ENCODE data around the gene NRG3.

NRG3 gene

DNA sequence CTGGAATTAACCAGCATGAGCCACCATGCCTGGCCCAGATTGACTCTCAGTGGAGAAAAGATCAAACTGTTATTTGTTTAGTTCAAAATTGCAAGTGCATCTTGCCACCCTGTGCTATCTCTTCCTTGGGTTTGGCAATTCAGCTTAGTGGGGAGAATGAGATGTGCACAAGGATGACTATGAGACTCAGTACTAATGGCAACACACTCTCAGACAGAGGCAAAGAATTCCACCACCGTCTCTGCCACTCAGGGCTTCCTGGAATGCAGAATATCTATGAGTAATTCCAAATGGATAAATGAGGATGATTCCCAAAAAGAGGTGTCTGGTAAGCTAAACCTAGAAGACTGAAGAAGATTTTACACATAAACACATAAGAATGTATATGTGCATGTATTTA, 525.8 kb downstream of the NRG3 start:
- DNase-seq: no peak

DNA sequence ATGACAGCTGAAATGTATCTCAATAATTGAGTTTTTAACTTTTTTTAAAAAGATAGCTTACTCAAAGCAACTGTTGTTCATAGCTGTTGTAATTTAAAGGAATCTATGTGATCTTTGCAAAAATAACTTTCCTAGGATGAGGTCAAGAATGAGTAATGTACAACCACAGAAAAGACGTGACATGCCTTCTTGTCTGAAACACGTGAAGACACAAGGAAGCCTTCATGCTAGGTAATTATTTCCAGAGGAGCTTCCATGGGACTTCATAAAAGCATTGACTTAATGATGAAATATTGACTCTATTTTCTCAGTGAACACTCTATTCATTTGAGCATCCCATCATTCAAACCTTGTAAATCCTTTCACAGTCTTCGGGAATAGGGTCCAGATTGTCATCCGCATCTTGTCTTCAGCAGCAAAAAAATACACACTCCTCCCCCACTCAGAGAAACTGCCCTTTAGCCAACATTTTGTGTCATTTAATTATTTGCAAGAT, 528.0 kb downstream of the NRG3 start:
- DNase-seq: no peak

DNA sequence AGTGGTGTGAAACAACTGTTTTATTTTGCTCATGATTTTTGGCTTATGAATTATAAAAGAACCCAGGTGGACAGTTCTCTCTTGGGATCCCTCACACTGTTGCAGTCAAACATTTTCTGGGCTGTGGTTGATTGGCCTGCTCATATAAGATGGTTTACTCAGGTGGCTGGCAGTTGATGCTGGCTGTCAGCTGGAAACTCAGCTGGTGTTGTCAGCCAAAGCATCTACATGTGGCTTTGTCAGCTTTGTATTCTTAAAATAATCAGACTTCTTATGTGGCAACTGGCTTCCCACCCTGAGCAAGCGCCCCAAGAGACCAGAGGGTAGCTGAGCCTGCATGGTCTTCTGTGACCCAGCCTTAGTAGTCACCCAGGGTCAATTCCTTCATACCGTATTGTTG, 534.7 kb downstream of the NRG3 start:
- no peak for DNase-seq

DNA sequence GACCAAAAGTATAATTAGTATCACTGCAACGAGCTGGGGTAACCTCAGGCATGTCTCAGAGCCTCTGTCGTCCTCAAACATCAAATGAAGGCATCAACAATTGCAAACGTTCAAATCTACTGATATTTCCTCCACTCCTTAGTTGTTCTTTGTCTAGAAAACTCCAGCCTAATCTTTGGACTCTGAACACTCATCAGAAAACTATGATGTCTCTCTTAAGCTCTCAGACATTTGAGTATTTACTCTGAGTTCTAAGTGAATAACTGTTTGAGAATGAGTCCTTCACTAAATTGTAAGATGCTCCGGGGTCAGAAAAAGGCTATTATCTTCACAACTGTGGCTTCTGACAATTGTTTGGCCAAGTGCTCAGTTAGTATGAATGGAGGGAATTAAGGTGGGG, 536.4 kb downstream of the NRG3 start:
- no peak for DNase-seq

DNA sequence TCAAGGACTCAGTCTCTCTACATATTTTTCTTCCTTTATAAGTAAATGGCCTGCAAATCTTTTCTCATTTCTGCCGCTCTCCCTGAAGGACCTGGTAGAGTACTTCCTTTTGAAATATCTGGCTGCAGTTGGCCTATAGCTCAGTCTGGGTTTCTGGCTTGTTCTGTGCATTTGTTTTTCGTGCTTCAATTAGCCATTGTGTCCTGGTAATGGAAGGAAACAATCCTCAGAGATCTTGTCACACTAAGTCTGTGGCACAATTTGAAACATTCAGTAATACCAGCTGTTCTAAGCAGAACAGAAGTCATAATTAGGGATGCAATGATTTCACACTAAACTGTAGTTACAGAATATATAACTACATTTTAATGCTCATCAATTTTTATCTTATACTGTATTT, 545.0 kb downstream of the NRG3 start:
- DNase-seq: no peak

DNA sequence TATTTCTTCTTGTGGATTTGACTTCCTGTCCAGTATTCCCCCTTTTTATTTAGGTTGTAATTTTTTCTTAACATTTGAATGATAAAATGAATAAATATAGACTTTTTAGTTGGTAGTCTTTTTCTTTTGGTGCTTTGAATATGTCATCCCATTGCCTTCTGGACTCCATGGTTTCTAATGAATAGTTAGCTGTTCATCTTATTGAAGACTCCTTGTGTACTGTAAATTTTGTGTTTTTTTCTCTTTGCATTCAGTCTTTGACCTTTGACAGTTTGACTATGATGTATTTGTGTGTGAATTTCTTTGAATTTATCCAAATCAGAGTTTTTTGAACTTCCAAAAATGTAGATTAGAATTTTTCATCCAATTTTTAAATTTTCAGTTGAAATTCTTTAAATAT, 554.3 kb downstream of the NRG3 start:
- DNase-seq: no peak

DNA sequence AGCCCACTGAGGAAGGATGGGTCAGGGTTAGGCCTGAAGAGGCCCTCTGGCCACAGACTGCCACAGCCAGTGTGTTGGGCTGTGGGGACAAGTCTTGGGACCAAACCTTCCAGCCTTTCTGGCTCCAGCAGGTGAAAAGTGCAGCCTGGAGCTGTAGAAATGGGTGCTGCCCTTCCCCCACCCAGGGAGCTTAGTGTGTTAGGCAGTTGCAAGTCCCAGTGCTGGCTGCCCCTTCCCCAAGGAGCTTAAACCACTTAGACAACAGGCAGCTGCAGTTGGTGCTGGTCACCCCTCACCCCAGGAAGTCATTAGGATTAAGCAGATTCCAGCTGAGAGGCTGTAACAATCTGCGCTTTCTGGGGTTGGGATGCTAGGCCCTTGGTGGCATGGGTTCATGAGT, 563.3 kb downstream of the NRG3 start:
- DNase-seq: no peak

DNA sequence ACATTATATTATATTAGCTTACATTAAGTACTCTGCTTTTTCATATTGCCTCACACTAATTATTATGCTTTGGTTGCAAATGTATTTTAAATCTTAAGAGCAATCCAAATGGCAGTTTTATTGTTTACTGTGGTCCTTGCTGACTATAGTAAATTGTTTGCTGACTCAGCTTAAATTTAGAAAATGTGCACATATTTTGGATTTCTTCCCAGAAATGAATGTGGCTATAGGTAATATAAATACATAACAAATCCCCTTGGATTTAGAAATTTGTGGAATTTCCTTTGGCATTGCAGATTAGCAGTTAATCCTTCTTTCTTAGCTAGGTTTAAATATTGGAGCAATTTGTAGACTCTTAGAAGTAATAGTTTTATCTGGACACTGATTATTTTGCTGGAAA, 565.8 kb downstream of the NRG3 start:
- DNase-seq: no peak

DNA sequence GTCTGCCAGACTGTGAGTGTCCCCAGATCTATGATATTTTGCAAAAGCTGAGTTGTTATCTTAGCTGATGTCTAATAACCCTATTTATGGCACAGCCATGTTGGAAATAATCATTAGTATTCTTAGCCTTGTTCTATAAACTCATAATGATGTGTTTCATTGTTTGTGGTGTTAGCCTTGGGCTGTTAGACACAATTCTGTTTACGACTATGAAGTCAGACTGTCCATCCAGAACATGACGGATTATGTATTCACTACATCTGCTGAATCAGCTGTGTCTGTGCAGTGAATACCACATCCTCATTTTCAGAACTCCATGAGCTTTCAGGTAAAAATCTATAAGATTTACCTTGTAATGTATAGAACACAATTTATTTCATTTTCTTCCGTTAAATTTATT, 577.1 kb downstream of the NRG3 start:
- DNase-seq: no peak

DNA sequence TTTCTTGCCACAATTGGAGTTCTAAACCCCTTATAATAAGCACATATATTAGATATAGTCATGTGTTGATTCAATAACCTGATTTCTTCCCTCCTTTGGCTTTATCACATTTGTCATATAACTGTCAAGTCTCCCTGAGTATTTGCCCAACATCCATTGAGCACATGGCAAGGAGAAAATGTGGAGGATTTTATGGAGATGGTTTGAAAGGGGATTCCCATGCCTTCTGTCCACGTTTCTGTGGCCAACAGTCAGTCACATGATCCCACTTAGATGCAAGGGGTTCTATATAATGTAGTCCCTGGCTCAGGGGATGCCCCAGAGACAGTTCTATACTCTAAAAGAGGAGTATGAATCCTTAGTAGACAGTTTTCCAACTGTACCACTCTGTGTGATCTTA, 577.7 kb downstream of the NRG3 start:
- DNase-seq: no peak

DNA sequence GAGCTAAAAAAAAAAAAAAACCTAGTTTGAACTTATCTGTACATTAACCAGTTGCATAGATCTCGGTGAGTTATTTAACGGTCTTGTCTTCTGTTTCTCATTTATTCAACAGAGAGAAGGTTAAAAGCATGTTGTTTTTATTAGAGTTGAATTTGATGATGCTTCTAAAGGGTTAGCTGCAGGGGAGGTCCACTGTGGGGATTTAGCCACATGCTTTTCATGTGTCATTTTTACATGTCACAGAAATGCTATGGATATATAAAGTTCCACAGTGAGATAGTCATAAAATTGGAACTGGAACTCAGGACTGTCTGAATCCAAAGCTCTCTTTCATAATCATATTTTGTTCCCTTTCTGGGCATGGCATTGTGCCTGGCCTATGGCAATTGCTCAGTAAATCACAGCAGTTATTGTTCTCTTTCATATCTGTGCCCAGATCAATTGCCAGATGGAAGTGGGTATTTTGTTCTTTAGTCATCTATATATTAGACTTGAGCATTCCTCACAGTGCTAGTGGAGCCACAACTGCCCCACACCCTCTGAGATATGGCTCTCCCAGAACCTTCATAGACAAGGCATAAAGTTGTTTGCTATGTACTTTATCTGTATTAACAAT, 578.8 kb downstream of the NRG3 start:
- no peak for DNase-seq

DNA sequence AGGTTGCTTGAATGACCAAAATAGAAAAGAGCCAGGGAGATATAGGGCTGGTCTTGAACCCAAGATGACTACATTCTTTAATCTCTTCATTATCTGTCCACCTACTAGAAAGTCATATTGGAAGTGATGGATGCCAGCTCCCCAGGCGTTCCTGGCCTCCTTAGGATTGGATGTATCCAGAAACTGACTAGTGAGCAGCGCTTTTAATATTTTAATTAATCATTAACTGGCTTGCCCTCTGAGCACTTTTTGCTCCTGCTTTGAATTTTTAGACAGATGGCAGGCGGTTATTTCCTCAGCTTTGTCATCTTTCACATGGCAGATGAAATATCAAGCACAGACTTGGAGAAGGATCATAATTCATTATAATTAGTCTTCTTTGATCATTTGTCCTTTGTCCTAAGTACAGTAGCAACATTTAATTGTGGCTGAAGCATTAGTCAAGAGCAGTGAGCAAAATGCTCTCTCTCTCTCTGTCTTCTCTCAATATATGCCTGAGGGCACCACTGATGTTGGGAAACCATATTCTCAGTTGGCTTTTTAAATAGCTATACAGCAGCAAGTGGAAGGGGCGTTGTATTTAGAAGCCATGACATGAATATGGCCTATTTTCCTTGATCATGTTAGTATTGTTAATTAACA, 588.0 kb downstream of the NRG3 start:
- DNase-seq: no peak

DNA sequence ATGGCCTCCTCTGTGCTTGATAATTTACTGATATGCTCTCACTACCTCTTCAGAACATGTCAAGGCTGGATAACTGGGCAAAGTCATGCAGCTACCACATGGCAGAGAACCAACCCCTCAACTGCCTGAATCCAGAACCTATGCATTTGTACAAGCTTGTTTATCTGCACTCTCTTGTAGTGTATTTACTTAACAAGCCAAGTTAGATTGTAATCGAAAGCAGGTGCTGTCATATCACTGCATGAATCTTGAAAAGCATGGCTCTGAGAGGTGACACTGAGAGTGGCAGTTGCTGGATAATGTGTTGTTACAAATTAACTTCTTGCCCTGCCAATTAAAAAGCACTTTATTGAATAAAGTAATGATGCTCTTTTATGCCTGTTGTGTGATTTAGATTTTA, 588.6 kb downstream of the NRG3 start:
- DNase-seq: no peak

DNA sequence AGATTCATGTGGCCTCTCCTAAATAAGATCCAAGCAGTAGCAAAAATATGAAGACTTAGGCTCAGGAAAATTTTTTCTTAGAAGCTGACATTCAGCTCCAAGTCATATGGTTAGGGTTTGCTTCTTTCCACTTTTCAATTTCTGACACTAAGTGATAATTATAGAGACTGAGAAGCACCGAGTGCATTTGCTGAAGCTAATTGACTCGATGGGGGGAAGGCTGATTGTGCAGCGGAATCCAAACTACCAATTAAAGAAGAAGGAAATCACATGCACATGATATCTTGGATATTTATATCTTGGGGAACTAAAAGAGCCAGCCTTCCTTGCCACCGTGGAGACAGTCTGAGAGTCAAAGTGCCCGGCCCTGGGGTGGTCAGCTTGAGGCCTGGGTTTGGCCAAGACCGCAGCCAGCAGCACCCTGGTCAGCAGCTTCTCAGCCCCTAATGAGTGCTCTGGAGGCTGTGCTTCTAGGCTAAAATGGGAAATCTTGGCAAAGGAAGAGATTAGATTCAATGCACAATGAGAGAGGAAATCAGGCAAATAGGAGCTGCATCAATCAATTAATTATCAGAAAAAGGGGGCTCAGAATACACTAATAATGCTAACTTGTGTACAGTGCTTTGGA, 589.3 kb downstream of the NRG3 start:
- no peak for DNase-seq

DNA sequence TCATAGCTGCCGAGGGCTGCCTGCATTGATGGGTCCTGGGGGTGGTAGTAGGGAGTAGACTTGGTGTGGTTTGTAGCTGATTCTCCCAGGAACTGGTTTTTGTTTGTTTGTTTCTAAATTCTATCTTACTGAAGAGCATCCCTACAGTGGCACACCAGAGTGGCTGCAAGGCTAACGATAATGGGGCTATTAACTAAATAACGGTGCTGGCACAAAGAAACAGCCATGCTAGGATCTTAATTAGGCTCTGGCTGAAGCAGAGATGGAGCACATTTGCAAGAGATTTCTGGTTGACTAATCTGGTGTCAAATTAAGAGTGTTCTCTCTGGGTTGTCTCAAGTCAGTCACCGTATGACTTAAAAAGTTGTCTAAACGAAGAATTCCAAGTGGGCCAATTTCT, 590.0 kb downstream of the NRG3 start:
- DNase-seq: no peak

DNA sequence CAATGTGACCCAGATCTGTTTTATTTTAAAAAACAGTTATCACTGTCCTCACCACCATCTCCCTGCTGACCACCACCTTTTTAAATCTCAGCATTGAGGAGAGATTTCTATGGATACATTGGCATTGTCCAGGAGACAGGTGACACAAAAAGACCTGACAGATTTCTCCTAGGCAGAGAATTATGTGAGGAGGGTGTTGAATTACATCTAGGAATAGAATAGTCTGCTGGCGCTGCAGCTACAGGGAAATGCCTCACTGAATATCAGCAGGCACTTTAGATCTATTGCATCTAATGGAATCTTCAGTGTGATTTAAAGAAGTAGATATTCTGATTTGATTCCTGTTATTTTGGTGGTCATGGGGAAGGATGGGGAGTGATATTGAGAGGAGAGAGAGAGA, 593.5 kb downstream of the NRG3 start:
- no peak for DNase-seq

DNA sequence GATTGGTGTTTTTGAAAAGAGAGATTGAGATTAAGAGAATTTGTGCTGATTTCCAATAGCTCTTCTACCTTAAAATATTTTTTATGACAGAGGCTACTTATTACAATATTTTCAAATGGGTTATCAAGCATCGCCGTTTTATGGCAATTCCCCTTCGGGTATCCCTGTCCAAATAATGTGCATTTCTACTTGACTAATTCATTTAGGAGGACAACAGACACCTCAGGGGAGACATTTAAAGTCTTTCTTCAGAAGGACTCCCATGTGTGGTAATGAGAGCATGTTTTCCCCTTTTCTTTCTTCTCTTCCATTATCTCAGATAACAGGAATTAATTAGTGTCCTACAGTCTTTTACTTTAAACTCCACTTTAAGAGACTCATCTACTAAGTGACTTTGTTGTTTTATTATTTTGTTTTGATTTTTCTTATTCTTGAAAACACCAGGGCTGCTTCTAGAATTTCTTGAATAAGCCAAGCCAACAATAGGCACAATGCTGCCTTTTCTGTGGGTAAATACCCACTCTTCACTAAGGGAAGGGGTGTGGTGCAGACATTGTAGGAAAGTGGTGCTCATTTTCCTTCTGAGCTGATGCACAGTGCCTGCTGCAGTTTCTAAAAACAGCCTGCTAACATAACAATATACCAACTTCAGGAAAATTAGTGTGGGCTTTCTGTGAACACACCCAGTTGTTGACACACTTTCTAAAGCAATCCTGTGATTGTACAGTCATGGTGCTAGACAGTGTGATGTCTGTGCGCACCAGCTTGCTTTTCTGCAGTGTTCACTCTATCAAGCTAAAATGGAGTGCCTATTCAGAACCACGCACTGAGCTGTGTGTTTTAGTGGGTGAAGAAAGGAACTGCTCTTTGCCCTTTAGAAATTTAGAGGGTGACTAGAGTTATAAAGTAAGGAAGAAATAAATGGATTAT, 597.7 kb downstream of the NRG3 start:
- DNase-seq: no peak

DNA sequence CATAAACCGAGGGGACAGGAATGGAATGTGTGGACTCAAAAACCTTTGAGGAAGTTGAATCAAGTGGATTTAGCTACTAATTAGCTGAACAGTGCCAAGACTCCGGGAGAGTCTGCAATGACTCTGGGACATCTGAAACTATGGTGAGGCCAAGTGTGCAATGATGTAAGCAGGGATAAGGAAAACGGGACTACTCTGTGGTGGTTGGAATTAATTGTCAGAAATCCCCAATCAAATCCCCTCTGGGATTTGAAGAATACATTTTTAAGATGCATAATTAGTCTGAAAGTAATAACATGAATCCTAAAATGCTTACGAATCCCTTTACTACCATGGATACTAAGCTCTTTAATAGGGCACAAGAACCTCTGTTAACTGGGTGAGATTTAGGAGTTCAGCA, 602.8 kb downstream of the NRG3 start:
- DNase-seq: no peak

DNA sequence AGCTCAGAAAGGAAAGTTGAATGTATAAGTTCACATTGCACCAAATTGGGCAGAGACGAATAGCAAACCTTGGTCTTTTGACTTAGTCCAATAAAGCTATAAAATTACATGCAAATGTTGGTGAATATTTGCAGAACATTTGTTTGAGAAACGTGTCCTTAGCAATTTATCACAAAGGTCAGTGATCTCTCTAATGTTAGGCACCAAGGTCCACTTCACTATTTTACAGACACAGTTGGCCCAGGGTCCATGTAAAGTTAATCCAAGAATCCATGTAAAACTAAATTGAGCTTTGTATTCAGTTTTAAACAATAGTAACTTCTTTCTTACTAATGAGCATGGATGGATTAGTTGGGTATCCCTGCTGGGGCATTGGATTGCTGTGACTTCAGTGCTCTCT, 617.7 kb downstream of the NRG3 start:
- DNase-seq: no peak

DNA sequence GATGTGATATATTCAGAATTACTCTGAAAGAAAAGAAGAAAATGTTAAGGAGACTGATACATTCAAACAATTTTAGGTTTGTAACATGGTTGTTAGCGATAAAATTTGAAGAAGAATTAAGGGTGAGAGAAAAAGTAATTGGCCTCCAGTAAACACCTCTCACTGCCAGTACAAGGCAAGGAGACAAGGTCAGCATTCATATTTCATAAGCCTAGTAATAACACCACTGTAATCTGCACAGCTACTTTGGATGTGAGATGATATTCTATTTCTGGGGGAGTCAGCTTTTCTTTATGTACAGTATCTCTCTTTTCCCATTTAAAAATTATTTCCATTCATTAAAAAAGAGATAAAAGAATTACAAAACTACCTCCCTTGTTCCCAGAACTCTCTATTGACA, 621.1 kb downstream of the NRG3 start:
- DNase-seq: no peak

DNA sequence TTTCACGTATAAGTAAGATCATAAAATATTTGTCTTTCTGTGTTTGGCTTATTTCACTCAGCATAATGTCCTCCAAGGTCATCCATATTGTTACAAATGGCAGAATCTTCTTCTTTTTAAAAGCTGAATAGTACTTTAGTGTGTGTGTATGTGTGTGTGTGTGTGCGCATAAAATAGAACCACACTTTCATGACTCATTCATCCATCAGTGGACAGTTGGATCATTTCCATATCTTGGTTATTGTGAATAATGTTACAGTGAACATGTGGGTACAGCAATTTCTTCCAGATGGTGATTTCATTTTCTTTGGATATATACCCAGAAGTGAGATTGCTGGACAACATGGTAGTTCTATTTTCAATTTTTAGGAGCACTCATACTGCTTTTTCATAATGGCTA, 622.4 kb downstream of the NRG3 start:
- DNase-seq: no peak

DNA sequence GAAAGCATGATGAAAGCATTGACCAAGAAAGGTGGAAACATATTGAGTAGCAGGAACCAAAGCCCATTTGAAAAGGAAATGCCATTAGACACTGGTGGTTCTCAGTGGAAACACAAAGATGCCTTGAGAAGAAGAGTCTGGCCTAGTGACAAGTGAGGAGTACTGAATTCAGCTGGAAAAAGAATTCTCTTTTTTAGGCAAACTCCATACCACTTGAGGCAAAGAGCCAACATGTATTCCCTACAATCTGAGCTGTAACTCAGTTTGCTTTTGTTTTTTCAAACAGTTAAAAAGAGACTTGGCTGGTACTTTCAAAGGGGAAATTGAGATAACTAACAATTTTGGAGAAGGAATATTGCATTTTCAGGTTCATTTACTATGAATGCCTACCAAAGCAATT, 624.0 kb downstream of the NRG3 start:
- no peak for DNase-seq

DNA sequence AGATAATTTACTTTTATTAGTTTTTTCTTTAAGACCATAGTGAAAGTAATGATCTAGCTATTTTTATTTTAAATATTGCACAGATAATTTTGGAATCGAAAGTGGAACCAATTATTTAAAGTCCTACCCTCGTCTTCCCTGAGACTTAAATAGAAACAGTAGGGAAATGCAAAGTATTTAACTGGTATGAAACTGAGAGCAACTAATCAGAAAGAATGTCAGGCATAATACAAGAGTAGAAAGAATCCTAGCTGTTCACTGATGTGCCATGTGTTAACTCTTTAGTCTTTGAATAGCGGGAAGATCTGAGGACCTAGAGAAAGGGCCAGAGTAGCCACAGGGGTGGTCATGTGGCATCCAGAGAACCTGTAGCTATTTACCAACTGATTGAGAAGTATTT, 630.0 kb downstream of the NRG3 start:
- no peak for DNase-seq
